NCI-H1436 treated with DMSO at 0.1 percent for 48 hours (cell line): ENCODE results near the gene TMEM270.

Experiments
- DNase-seq: peaks from one replicate; lab custom pipeline; 2025; lab: John Stamatoyannopoulos, UW

TMEM270 gene

DNA sequence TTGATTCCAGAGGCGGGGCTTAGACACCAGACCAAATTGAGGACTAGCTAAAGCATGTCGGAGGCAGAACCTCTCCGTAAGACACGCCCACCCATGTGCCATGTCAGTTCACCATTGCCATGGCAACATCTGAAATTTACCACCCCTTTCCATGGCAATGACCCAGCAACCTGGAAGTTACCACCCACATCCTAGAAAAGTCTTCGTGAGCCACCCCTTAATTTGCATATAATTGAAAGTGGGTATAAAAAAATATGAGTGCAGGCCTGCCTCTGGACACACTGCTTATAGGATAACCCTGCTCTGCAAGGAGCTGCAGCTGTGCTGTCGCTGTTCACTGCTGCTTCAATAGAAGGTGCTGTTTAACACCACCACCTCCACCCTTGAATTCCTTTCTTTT is 28.0 kb downstream of the TMEM270 start:
- no peak for DNase-seq

DNA sequence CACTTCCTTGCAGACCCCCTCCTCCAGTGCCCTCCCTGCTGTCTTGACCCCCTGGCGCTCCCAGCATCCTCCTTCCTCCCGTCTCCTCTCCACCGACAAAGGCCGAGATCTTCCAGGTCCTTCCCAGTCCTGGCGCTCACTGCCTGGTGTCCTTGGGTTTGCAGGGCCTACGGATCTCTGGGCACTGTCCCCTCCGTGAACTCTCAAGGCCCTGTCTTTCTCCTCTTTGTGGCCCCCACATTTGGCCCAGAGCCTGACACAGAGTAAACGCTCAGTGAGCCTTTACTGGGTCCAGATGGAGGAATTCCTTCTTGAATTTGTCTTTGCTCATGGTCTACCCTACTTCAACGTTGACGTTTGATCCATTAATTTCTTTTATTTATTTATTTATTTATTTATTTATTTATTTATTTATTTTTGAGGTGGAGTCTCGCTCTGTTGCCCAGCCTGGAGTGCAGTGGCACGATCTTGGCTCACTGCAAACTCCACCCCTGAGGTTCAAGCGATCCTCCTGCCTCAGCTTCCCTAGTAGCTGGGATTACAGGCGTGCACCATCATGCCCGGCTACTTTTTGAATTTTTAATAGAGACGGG is 29.7 kb downstream of the TMEM270 start:
- no peak for DNase-seq

DNA sequence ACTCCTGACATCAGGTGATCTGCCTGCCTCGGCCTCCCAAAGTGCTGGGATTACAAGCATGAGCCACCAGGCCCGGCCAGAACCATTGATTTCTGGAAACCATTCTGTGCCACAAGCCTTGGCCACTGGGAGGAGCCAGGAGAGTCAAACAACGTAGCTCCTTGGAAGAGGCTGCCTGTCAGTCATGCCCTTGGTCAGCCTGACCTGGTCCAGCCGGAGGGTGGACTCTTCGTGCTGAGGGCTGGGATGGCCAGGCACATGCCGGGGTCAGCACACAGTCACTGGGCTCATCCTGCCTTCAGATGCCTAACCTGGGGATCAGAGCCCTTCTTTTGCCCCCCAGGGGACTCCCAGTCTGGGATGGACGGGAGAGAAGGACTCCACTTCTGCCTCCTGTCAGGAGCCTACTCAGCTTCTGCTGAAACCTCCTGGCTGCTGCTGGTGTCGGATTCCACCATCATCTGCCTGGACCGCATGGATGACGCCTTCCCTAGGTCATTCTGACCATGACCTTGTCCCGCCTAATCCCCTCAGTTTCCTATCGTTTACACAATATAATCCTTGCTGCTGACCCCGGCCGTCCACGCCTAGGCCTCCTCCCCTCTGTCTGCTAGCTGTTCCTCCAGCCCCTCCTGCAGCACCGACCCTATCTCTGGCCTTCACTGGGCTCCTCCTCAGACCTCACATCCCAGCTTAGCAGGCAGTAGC is 30.4 kb downstream of the TMEM270 start:
- no peak for DNase-seq

DNA sequence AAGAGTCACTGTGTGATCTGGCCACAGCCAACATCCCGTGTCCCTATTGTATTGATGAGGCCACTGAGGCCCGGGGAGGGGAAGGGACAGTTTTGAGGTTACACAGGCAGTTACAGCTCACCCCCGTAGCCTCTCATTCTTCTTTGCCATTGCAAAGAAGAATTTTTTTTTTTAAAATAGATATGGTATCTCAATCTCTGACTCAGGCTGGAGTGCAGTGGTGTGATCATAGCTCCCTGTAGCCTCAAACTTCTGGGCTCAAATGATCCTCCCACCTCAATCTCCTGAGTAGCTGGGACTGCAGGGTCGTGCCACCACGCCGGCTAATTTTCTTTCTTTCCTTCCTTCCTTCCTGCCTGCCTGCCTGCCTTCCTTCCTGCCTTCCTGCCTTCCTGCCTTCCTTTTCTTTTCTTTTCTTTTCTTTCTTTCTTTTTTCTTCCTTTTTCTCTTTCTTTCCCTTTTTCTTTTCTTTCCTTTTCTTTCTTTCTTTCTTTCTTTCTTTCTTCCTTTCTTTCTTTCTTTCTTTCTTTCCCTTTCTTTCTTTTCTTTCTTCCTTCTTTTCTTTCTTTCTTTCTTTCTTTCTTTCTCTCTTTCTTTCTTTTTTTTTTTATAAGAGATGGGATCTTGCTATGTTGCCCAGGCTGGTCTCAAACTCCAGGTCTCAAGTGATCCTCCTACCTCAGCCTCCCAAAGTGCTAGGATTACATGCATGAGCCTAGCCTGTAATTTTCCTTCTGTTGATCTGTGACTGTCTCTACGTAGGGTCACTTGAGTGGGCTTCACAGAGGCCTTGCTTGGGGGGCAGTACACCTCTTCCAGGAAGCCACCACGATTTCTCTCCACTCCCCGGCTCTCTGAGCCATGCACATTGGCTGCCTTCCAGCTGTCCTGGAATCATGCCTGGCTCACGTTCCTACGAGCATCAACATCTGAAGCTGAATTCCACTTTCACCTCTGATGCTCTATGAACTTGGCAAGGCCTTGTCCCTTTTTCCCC is 31.3 kb downstream of the TMEM270 start:
- no peak for DNase-seq

DNA sequence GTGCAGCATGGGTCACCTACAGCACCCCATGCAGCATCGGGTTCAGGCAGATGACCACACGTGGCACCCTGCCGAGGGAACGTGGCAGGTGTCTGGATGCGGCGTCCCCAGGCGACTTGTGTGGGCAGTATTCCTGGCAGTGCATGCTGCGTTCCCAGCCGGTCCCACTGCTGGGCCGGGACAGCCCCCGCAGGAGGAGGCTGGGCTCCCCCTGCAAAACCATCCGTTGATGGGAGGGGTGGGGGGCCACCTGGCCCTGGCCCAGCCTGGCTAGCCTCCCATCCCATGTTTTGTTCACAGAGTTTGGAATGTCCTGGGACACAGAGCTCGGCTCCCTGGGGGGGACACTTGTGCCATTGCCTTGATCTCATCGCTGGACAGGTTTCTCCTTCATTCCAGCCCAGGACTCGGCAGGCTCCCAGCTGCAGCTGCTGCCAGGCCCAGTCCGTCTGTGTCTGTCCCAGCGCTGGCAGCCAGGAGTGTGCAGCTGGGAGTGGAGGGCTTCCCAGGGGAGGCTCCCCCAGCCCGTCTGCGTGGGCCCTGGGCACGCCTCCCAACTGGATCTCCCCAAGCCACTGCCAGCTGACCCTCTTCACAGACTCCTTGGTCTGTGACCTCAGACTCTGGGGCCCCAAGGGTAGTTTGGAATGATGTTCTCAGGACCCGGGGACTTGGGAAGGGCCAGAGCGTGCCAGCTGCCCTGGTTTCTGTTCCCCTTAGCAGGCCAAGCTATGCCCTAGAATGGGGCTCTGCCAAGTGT is 32.6 kb downstream of the TMEM270 start:
- no peak for DNase-seq

DNA sequence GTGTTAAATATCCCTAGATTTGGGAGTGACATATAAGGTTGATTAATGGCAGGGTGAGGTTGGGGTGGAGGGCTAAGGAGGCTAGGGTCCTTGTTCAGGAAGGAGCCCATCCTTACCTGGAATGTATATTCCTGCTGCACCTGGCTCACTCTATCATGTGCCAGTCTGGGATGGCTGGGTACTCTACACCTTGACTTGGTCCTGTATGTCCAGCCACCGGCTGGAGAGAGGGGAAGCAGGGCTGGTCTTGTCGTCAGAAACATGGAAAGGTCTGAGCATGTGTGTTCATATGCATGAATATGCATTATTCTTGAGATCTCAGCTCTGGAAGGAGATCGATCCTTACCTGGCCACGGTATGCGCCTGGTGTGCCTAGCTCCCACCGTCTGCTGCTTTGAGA is 33.2 kb downstream of the TMEM270 start:
- no peak for DNase-seq

DNA sequence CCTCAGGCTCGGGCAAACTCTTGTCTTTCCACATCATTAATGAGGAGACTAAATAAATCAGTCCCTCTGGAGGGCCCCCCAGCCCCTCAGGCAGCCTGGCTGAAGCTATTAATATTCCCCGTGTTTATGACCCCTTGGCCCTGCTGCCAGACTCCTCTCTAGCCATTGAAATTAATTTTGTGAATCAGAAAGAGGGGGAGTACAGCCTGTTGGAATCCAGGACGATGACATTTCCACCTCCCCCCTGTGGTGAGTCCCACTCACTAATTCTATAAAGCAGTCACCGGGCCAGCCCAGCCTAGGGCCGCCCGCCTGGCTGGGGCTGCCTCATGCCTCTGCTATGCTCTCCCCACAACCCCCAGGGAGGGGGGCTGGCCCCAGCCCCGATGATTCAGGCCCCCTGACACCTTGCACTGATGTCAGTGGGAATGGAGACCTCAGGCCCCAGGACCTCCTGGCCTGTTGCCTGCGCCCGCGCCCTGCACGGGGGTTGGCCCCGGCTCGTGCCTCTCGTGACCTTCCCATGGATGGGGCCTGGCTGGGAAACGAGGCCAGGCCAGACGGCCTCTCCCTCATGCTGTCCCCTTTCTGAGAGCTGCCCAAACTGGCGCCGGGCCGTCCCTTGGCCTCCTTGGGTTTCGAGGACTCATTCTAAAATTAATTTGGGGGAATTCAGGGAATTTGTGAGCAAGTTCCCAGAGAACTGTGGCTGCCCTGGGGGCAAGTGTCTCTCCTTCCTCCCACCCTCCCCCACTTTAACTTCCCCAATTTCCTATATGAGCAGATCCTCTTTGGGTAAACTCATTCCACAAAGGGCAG is 34.0 kb downstream of the TMEM270 start:
- DNase-seq, result no peak

DNA sequence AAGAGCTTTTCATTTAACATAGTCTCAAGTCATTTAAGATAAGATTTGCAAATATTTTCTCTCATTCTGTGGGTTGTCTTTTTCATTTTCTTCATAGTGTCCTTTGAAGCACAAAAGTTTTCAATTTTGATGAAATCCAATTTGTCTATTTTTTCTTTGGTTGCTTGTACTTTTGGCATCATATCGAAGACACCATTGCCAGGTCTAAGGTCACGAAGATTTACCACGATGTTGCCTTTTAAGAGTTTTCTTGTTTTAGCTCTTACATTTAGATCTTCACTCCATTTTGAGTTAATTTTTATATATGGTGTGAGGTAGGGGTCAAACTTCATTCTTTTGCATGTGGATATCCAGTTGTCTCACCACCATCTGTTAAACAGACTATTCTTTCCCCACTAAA is 34.7 kb downstream of the TMEM270 start:
- DNase-seq, result no peak

DNA sequence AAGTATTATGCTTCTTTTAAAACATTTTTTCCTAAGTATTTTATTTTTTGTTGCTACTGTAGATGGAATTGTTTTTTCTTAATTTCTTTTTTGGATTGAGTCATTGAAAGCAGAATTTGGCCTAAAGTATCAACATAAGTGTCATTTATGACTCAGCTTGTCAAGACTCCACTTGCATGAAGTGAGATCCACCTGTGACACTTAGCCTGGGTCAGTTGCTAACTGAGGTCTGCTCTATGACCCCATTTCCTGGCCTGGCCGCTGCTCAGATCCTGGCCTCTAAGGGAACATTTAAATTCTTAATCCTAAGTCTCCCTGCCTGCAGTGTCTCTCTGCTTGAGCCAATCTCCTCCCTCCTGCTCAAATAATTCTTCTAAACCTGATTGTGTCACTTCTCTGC is 35.5 kb downstream of the TMEM270 start:
- no peak for DNase-seq

DNA sequence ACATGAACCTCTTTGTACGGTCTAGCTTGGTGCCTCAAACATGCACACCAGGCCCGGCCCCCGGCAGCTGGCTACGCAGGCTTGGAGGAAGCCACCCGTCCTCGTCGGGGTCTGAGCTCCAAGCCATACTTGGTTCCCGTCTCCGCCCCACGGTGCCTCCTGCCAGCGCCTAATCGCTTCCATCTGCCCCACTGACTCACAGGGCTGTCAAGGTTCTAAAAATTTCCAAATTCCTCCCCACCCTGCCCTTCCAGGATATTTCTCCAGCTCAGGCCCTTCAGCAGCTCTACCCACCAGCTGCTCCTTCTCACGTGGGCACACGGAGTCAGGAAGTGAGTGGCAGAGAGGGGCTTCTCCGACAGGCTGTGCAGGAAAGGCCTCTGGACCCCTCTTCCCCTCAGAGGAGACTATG is 38.8 kb downstream of the TMEM270 start:
- no peak for DNase-seq

DNA sequence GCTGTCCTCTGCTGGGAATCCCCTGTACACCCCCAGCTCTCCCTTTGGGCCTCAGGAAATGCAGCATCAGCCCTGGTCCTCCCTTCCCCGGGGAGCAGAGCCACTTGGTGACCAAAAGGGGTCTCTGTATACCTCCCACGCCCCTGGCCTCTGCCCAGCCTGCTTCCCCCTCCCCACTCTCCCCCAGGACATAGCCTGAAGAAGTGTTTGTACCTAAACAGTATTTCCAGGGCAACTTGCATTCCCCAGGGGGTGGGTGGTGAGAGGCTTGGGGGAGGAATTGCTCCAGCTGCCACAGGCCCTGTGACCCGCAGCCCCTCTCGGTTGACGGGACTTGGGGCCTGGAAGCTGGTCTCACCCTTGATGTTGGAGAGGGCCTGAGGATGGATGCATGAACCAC is 39.3 kb downstream of the TMEM270 start:
- DNase-seq, result no peak

DNA sequence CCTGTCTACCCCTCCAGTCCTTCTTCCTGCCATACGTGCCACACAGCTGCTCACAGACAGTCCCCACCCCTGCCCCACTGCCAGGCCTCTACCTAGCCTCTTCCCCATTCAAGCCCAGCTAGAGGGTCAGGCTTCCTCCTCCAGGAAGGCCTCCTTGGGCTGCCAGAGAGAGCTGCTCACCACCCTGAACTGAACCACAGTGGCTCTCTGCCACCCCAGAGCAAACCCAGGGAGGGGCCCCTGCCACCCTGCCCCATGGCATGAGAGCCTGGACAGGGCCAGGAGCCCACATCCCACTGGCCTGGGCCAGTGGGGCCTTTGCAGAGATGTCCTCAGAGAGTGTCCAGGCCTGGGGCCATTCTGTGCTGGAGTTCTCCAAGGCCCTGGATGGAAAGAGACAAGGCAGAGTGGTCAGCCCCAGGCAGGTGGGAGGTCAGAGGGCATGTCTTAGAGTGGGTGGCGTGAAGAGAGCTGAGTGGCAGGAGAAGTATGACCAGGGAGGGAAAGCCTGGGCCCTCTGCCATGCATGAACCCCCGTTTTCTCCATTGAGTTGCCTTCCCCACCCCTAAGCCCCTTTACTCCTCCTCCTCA is 40.4 kb downstream of the TMEM270 start:
- DNase-seq, result no peak

DNA sequence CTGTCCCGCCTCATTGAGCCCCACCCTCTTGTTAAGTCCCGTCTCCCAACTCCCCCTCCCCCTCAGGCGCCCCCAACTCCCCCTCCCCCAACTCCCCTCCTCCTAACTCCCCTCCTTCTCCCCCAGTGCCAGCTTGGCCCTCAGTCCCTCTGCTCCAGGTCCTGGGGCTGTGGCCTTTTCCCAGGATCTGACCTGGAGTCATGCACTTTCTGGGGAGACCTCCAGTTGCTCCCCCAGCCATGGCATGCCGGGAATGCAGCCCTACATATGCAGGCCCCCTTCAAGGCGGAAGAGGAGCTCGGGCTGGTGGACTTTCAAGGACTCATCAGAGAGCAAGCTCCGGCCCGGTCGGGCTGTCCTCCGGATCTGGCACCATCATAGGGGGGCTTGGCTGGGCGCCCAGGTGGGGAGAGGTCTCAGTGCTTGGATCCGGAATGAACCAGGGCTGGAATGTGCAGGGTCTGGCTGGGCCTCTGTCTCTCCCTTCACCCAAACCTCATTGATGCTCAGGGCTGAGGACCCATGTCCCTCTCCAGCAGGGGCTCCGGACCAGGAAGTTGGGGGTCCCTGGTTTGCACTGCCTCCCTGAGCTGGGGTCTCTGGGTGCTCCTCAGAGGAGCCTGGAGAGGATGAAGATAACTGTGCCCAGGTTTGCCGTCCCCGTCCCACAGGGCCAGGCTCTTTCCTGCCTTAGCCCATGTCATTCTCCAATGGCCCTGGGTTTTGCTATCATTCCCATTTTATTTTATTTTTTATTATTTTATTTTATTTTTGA is 41.1 kb downstream of the TMEM270 start:
- DNase-seq, result no peak

DNA sequence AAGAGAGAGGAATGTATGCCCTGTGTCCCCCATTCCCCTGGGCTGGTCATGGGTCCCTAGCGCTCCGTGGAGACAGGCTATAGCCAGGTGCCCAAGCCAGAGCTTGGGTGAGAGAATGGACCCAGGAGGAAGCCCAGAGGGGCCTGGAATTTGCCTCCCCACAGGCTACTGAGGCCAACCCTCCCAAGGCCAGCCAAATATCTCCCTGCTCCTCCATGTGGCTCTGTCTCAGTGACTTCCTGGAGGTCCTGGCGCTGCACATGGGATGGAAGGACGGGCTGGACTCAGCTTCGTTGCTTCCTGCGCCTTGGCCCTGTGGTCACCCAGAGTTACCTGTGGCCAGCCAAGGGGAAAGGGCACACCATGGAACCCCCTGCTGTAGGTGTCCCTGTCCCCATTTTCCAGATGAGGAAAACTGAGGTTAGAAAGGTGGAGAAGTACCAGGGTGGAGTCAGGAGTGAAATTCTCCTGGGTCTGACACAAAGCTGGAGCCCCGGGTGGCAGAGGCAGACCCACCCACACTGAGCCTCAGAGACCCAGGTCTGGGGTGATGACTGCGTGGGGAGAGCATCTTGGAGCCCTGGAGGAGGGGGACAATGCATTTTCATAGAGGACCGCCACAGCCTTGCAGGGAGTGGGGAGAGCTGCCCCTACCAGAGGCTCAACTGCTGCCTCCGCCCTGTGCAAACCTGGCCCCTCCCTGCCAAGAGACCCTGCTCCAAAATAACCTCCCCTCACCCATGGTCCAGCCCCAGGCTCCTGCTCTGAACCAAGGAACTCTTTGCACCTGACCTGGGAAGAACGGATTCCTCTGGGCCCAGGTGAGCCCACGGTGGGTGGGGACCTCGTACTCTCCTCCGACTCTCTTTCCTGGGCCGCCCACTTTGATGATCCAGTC is 42.6 kb downstream of the TMEM270 start:
- no peak for DNase-seq

DNA sequence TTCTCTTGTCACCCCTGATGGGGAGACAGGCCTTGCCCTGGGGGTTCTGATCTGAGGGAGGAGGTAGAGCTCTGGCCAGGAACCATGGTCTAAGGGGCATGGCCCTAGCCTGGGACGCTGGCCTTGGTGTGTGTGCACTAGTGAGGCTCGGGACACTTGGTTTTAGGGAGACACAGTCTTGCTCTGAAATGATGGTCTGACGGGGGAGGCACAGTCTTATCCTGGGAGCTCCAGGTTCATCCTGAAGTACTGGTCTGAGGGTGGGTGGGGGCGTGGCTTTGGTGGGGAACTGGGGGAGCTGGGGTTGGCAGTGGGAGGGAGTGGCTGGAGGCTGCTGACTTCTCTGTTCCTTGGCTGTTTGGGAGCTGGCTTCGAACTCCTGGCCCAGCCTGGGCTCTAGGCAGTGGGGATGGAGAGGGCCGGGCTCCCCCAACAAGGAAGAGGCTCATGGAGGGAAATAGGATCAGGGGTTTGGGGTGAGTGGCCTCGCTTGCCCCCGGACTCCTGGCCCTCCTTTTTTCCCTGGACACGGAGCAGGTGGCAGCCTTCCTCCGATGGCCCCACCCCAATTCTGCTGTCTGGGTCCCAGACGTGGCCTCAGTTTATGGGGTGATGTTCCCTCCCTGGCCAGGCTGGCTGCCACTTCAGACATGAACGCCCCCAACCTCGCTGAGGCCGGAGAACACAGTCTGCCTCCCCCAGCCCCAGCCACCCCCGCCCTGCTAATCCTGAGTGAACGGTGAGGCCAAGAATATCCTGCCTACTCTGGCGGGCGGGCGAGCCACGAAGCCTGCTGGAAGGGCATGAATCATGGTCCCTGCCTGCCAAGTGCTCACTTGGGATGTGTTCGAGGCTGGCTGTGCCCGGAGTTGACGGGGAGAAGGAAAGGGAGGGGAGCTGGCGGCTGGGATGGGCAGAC is 43.5 kb downstream of the TMEM270 start:
- no peak for DNase-seq

DNA sequence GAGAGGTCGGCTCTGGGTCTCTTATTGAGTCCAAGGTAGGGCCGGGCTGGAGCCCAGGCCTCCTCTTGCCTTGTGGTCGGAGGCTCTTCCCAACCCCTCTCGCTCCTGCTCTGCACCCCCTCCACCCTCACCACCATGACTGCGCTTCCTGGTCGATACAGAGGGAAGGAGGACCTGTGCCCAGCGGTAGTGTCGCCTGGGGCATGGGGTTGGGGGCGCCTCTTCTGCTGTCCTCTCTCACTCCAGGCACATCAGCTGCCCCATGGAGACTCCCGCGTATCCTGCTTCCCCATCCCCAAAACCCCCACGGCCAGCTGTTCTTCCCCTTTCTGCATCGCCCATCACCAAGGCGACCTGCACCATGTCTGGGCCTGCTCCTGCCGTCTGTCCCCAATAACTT is 44.4 kb downstream of the TMEM270 start:
- no peak for DNase-seq

DNA sequence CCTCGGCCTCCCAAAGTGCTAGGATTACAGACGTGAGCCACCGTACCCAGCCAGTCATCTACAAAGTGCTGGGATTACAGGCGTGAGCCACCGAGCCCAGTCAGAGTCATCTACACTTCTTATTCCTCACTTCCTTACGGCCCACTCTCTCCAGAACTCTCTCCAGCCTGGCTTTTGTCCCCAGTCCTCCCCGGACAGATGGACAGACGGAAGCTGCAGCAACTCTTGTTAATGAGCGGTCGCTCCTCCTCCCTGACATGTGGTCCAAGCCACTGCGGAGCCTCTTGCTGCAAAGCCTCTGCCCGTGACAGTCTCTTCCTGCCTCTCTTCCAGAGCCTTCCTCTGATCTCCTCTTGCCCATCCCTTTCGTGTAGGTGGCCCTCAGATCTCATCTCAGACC is 45.9 kb downstream of the TMEM270 start:
- no peak for DNase-seq

DNA sequence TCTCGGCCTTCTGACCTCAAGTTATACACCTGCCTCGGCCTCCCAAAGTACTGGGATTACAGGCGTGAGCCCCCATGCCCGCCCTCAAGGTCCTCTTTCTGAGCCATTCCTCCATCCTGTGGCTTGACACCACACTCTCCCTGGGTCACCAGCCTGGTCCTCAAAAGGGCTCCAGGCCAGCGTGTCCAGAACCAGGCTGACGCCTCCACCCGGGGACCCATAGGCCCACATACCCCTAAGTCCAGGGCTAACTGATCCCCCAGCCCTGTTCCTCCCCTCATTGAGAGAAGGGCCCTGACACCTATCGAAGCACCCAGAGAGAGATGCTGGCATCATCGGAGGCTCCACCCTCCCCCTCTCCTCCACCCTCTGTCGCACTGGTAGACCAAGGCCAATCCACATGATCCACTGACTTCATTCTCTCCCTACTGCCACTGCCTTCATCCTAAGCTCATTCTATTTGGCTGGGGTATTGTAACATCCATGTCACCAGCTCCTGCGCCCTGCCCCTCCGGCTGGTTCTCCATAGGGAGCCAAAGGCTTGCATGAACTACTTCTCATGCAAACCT is 46.7 kb downstream of the TMEM270 start:
- no peak for DNase-seq
